GM23338 (cell line): ENCODE measurements around the gene CFHR4.

Experiments
- CREB1 ChIP-seq: fragments of 250-450 bp; sonication (Bioruptor Pico); IDR thresholded peaks from 2 replicates; pipeline ENCODE4 v1.5.0; 2020; ENCODE audit warnings: low read depth, mild to moderate bottlenecking, moderate library complexity
- CTCF ChIP-seq, 2 experiments: fragments of 200-600 bp in 1 of 2; sonication (generic) in 1 of 2; conservative IDR thresholded peaks; 2 replicates each; pipeline versions ENCODE4 v1.5.1 to v1.6.1; 2016 to 2017; ENCODE audit warnings: antibody characterized with exemption in 2 of 2, low read depth in 2 of 2, mild to moderate bottlenecking in 2 of 2, moderate library complexity in 1 of 2
- EZH2 ChIP-seq: fragments of 200-600 bp; sonication (generic); IDR thresholded peaks from one replicate; pipeline ENCODE4 v1.8.0; 2017; ENCODE audit warnings: antibody characterized with exemption, mild to moderate bottlenecking, low read depth; ENCODE audit not compliant: unreplicated experiment
- EZH2phosphoT487 ChIP-seq: fragments of 200-600 bp; sonication (generic); IDR thresholded peaks from one replicate; pipeline ENCODE4 v1.8.1; 2018; ENCODE audit warnings: antibody characterized with exemption; ENCODE audit not compliant: unreplicated experiment
- NANOG ChIP-seq: IDR thresholded peaks from 2 replicates; pipeline ENCODE4 v1.6.1; 2016; ENCODE audit warnings: antibody characterized with exemption, borderline replicate concordance
- POLR2AphosphoS5 ChIP-seq: IDR thresholded peaks from 2 replicates; pipeline ENCODE4 v1.6.1; 2016; ENCODE audit warnings: antibody characterized with exemption, low read depth
- REST ChIP-seq: IDR thresholded peaks from one replicate; pipeline ENCODE4 v1.6.1; 2018; ENCODE audit warnings: antibody characterized with exemption; ENCODE audit not compliant: unreplicated experiment

- TF ChIP-seq CREB1 (CRISPR knock-in tag) (no peak), CTCF (conservative IDR thresholded peaks at IDR 0.05; ENCODE audit: low read depth in 2 of 2) (no peak), POLR2AphosphoS5 (no peak), EZH2 (no peak), EZH2phosphoT487 (no peak), REST (no peak), NANOG (no peak)
Measured at GRCh38 chr1:196951711-196952394, 64.0 kb downstream of the CFHR4 start.
